Measurements from ENCODE around the gene PHYH.
"Not testable (repeated sequence)": the region's sequence is repeated elsewhere in the genome, so short reads cannot be mapped to it uniquely, and the experiment has no call there.

PHYH gene

GRCh38 chr10:13256627-13257026 lies 43.2 kb downstream of the PHYH start:
- no peak for TF ChIP-seq CTCF (conservative IDR thresholded peaks at IDR 0.05; ENCODE audit: low read length)
- H3K4me3 ChIP-seq (ENCODE audit: low read length), result no peak overlapping the region

GRCh38 chr10:13253726-13254125 lies 46.1 kb downstream of the PHYH start:
- DNase-seq (ENCODE audit: low read depth), result no peak
- TF ChIP-seq CTCF (conservative IDR thresholded peaks at IDR 0.05; ENCODE audit: low read length), result no peak
- no peak overlapping the region for H3K4me3 ChIP-seq (ENCODE audit: low read length)

More at GRCh38 chr10:13256627-13257026, 43.2 kb downstream of the PHYH start:
- no peak for DNase-seq (ENCODE audit: low read depth)

- no peak for TF ChIP-seq CTCF (conservative IDR thresholded peaks at IDR 0.05; ENCODE audit: low read length)
- H3K4me3 ChIP-seq (ENCODE audit: low read length), result no peak overlapping the region
- DNase-seq (ENCODE audit: low read depth), result no peak
Observed at GRCh38 chr10:13247784-13248183, 52.1 kb downstream of the PHYH start.

GRCh38 chr10:13247246-13247645 lies 52.6 kb downstream of the PHYH start:
- TF ChIP-seq CTCF (conservative IDR thresholded peaks at IDR 0.05; ENCODE audit: low read length), result no peak
- no peak for DNase-seq (ENCODE audit: low read depth)
- H3K4me3 ChIP-seq (ENCODE audit: low read length), result no peak overlapping the region

- H3K4me3 ChIP-seq (ENCODE audit: low read length); DNase-seq (ENCODE audit: low read depth): not testable (repeated sequence)
Observed at GRCh38 chr10:13242260-13242659, 57.6 kb downstream of the PHYH start.

GRCh38 chr10:13241613-13242012 lies 58.3 kb downstream of the PHYH start:
- no peak for TF ChIP-seq CTCF (conservative IDR thresholded peaks at IDR 0.05; ENCODE audit: low read length)
- no peak overlapping the region for H3K4me3 ChIP-seq (ENCODE audit: low read length)

GRCh38 chr10:13239923-13240322 lies 59.9 kb downstream of the PHYH start:
- DNase-seq (ENCODE audit: low read depth), result no peak
- TF ChIP-seq CTCF (conservative IDR thresholded peaks at IDR 0.05; ENCODE audit: low read length), result no peak
- no peak overlapping the region for H3K4me3 ChIP-seq (ENCODE audit: low read length)

More at GRCh38 chr10:13241613-13242012, 58.3 kb downstream of the PHYH start:
- no peak for DNase-seq (ENCODE audit: low read depth)
